Subcutaneous adipose tissue (tissue), 4 donors: ENCODE measurements around the gene BCKDHB. TPM values are rescaled to one million over a fixed set of nuclear protein-coding genes. Genes with fewer than 3 reads are reported as not detected.

Experiments used
- total RNA-seq, 4 donors: library from RNA; depleted of rRNA; stranded (reverse); fragments of >200 nt; gene quantifications; one replicate each; pipeline ENCODE4 v1.1.0, GENCODE V29; 2016
- TF ChIP-seq, protein P1 (sequence below): fragments of 450-650 bp; IDR thresholded peaks from one replicate; pipeline ENCODE4 v1.5.1; 2016; ENCODE audit warnings: low read depth, mild to moderate bottlenecking, control low read depth, antibody characterized with exemption, moderate library complexity

The BCKDHB gene
- total RNA-seq, 4 donors from 2014 or later = 15.5 to 41.3 (median 24.2) TPM

DNA sequence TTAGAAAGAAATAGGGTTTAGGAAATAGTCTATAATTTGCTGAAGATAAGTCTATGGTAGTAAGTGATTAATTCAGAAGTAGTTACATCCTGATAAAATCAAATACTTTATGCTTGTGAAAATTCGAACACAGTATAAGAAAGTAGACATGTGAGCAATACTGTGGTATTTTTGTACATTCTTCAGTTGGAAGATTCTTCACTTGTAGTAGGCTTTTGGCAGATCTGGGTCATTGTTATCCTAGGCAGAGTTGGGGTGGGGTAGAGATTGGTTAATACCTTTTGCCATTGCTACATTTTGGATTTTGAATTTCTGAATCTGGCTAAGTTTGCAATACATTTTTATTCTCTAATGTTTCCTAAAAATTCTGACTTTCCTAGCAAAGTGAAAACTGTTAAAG lies 197.5 kb downstream of the BCKDHB start:
- TF ChIP-seq, protein P1, sequence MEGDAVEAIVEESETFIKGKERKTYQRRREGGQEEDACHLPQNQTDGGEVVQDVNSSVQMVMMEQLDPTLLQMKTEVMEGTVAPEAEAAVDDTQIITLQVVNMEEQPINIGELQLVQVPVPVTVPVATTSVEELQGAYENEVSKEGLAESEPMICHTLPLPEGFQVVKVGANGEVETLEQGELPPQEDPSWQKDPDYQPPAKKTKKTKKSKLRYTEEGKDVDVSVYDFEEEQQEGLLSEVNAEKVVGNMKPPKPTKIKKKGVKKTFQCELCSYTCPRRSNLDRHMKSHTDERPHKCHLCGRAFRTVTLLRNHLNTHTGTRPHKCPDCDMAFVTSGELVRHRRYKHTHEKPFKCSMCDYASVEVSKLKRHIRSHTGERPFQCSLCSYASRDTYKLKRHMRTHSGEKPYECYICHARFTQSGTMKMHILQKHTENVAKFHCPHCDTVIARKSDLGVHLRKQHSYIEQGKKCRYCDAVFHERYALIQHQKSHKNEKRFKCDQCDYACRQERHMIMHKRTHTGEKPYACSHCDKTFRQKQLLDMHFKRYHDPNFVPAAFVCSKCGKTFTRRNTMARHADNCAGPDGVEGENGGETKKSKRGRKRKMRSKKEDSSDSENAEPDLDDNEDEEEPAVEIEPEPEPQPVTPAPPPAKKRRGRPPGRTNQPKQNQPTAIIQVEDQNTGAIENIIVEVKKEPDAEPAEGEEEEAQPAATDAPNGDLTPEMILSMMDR = no peak

DNA sequence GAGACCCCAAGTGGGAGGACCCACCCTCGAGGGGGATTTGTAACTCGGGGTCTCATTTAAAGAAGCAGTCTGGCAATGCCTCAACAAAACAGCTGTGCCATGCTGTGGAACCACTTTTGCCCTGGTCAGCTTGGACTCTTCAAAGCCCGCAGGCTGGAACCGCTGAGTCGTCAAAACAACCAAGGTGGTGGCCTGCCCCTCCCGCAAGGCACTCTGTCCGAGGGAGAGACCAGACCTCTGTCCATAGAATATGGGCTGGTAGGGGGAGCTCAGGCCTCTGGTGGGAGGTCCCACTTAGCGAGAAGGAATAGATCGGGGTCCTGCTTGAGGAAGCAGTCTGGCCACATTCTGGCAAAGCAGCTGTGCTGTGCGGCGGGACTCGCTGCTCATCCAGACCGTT lies 208.1 kb downstream of the BCKDHB start:
- TF ChIP-seq, protein P1 = no peak

DNA sequence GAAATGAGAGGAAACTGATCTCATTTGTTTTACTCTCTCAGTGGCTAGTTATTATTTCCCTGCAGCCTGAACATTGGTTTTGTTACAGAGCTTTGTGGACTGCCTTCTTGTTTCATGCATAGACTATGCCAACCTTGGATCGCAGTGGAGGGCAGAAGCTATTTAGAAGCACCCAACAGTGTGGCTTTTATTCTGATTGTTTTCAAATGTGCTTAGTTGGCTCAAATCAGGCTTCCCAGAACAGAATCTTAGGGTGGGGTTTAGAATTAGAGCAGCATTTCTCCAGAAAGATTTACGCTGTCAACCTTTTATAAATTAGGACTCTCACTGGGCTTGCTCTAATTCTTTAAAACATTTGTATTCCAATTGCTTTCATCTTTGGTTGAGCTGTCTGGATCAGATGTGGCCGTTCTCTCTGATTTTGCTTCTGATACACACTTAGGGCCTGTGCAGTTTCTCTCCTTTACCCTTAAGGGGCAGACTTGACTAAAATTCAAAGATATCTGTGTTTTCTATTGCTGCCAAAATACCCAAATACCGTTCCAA lies 210.3 kb downstream of the BCKDHB start:
- TF ChIP-seq, protein P1 = no peak

DNA sequence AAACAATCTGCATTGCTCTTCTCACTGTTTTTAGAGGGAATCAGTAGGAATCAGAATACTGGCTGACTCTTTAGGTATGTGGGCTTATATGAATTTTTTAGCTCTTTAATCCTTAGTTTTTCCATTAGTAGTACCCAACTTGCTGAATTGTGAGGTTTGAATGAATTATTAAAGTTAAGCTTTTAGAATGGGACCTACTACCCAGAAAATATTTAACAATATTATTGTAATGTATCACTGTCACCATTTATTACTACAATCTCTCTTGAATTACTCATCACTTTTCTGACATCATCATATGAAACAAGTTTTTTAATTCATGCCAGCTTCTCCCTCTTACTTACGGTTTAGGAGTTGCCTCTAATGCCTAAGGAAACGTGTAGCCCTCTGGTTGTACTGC lies 212.7 kb downstream of the BCKDHB start:
- TF ChIP-seq, protein P1 = no peak

DNA sequence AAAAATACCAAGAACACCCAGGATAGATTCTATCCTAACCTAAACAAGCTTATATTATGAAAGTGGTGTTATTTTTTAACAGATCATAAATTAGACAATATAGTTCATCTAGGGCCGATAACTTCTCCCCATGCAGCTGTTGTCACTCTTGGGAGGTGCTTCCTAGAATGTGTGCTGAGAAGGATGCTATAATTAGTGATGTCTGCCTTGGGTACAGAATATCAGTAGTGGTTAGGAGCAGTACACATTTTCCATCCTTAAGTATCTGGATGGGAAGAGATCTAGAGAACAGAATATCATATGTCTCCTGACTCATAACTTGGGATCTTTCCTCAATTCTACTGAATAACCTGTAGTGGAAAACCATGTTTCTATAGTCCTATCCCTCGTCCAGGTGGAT lies 214.5 kb downstream of the BCKDHB start:
- TF ChIP-seq, protein P1 = no peak

DNA sequence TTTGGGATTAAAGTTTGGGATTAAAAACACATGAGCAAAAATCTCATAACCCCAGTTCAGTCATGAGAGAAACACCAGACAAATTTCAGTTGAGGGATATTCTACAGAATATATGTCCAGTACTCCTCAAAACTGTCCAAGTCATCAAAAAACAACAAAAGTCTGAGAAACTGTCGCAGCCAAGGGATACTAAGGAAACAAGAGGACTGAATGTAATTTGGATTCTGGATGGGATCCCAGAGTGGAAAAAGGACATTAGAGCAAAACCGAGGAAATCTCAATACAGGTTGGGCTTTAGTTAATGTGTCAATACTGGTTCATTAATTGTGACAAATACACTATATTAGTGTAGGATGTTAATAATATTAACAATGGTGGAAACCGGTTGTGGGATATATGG lies 219.3 kb downstream of the BCKDHB start:
- TF ChIP-seq, protein P1 = no peak

DNA sequence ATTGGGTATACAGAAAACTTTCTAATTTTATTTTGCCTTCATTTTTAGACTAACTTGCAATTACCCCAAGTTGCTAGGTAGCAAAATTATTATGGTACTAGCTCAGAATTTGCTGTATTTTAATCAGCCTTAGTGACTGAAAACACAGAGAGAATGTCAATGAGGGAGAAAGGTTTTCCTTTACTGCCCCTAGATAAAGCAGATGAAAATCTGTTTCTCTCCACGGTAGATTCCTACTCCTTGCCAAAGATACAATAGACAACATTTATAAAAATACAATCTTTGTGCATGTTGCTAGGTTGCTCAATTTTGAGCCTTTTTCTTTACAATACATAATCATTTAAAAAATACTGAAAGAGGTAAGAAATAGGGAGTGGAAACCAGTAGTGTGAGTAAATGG lies 222.2 kb downstream of the BCKDHB start:
- TF ChIP-seq, protein P1 = no peak

DNA sequence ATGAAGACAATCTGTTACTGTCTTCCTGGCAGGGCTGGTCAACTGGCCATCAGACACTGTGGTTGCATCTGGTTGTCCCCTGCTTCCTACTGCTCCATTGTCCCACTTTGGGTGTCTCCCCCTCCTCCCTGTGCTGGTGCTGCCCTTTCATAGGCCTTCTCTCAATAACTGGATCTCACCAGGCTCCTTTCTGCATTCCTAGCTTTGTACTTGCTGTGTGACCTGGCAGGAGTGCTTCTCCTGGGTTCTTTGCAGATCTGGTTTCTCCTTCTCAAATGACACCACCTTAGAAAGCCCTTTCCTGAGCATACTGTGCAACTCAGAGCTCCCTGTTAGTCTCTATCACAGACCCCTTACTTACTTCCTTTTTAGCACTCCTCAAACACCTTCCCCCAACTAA lies 223.0 kb downstream of the BCKDHB start:
- TF ChIP-seq, protein P1 = no peak
